HepG2 (cell line): ENCODE measurements around the gene FCAR. TPM values are rescaled to one million over a fixed set of nuclear protein-coding genes. Genes with fewer than 3 reads are reported as not detected.
"Not testable (repeated sequence)": the region's sequence is repeated elsewhere in the genome, so short reads cannot be mapped to it uniquely, and the experiment has no call there.

Source experiments
- ATAC-seq: fragments of 200-7000 bp; cut with Tn5 transposase; 3 replicates; pipeline ENCODE4 v1.9.1; 2020; ENCODE audit warnings: mild to moderate bottlenecking, moderate library complexity
- BruUV-seq: library from RNA; stranded (reverse); fragments of 400-500 nt; replicated peaks from 2 replicates; lab custom pipeline; 2021; lab: Mats Ljungman, UMichigan
- CTCF ChIA-PET: fragments of 300-600 bp; formaldehyde crosslinking; extraction: SDS; loops from one replicate; lab custom pipeline; 2021; ENCODE audit warnings: low total read pairs, inconsistent platforms, low intra/inter-chr PET ratio; lab: Yijun Ruan, JAX
- POLR2A ChIA-PET: fragments of 350-600 bp; sonication (Branson Sonifier 250); formaldehyde crosslinking; loops from one replicate; lab custom pipeline; 2020; ENCODE audit warnings: antibody characterized with exemption, inconsistent platforms; lab: Yijun Ruan, JAX
- DNase-seq: peaks from one replicate; pipeline ENCODE4 v3.0.0-alpha.2; 2015; ENCODE audit warnings: low spot score
- FAIRE-seq: peaks from 3 replicates; lab custom pipeline; 2011; peaks lifted over from hg19 to GRCh38; lab: Jason Lieb, UNC
- H2AFZ ChIP-seq: one replicate; pipeline ENCODE4 v1.6.1; 2011; ENCODE audit warnings: low read length, inconsistent platforms
- H3K27ac ChIP-seq: fragments of 300-600 bp; 3 replicates; pipeline ENCODE4 v1.8.0; 2011; ENCODE audit warnings: mixed run types, mild to moderate bottlenecking, mixed read lengths, low read length, inconsistent platforms; ENCODE audit not compliant: insufficient read depth; ENCODE audit errors: extremely low read length
- H3K27me3 ChIP-seq, 2 experiments: fragments of 200-600 bp in 1 of 2; 2 replicates in 1 of 2; 3 replicates in 1 of 2; pipeline versions ENCODE4 v1.6.0 to v1.8.0; 2011; ENCODE audit warnings: low read length in 2 of 2, mild to moderate bottlenecking in 2 of 2, moderate library complexity in 2 of 2, inconsistent platforms in 1 of 2; ENCODE audit not compliant: insufficient read depth in 2 of 2, control insufficient read depth in 1 of 2
- H3K36me3 ChIP-seq, 2 experiments: fragments of 200-600 bp in 1 of 2; replicated peaks in 1 of 2; 2 replicates in 1 of 2; 3 replicates in 1 of 2; pipeline versions ENCODE4 v1.5.1 to v1.8.0; 2011; ENCODE audit warnings: low read length in 2 of 2, inconsistent platforms in 1 of 2; ENCODE audit not compliant: insufficient read depth in 2 of 2, control insufficient read depth in 1 of 2
- H3K4me1 ChIP-seq: 2 replicates; pipeline ENCODE4 v1.5.1; 2012; ENCODE audit warnings: low read length, inconsistent platforms; ENCODE audit not compliant: insufficient read depth
- H3K4me2 ChIP-seq: 2 replicates; pipeline ENCODE4 v1.6.0; 2011; ENCODE audit warnings: low read depth, low read length, inconsistent platforms
- H3K4me3 ChIP-seq, 3 experiments: fragments of 200-600 bp in 1 of 3; sonication (generic), shearing (Covaris generic) in 1 of 3; replicated peaks in 1 of 3; 2 replicates each; pipeline ENCODE4 v1.5.1; 2011 to 2016; ENCODE audit warnings: low read length in 3 of 3, inconsistent platforms in 2 of 3, low read depth in 2 of 3, mild to moderate bottlenecking in 2 of 3, control low read depth in 1 of 3, mixed read lengths in 1 of 3; ENCODE audit not compliant: insufficient read depth in 1 of 3
- H3K79me2 ChIP-seq: one replicate; pipeline ENCODE4 v1.6.1; 2011; ENCODE audit warnings: low read length, inconsistent platforms; ENCODE audit not compliant: insufficient read depth
- H3K9ac ChIP-seq: 2 replicates; pipeline ENCODE4 v1.6.0; 2011; ENCODE audit warnings: mild to moderate bottlenecking, low read depth, low read length, inconsistent platforms; ENCODE audit not compliant: insufficient read depth
- H3K9me3 ChIP-seq: 2 replicates; pipeline ENCODE4 v1.5.1; 2012; ENCODE audit warnings: mild to moderate bottlenecking, low read length
- H4K20me1 ChIP-seq: 2 replicates; pipeline ENCODE4 v1.6.0; 2011; ENCODE audit warnings: inconsistent platforms, mild to moderate bottlenecking, low read length, moderate library complexity; ENCODE audit not compliant: insufficient read depth
- E2F5 ChIP-seq: sonication (generic); formaldehyde crosslinking; conservative IDR thresholded peaks from 2 replicates; pipeline ENCODE4 v1.4.0; 2020; ENCODE audit warnings: missing genetic modification reagents
- GABPA ChIP-seq, 2 experiments: IDR thresholded peaks; 2 replicates each; pipeline ENCODE4 v1.6.1; 2011 to 2016; ENCODE audit warnings: low read depth in 2 of 2, low read length in 1 of 2, missing biosample characterization in 1 of 2, missing genetic modification characterization in 1 of 2
- HCFC1 ChIP-seq: fragments of 150-350 bp; IDR thresholded peaks from 2 replicates; pipeline ENCODE4 v1.6.1; 2014; ENCODE audit warnings: low read depth, low read length
- JARID2 ChIP-seq: sonication (generic); formaldehyde crosslinking; IDR thresholded peaks from 2 replicates; pipeline ENCODE4 v1.8.1; 2023; ENCODE audit warnings: missing genetic modification reagents, inconsistent platforms; ENCODE audit not compliant: insufficient replicate concordance
- MTA3 ChIP-seq: sonication (generic); formaldehyde crosslinking; IDR thresholded peaks from 2 replicates; pipeline ENCODE4 v1.4.0; 2020; ENCODE audit warnings: missing genetic modification reagents
- NFYC ChIP-seq: IDR thresholded peaks from 2 replicates; pipeline ENCODE4 v1.6.1; 2016; ENCODE audit warnings: missing genetic modification reagents, missing compliant biosample characterization
- NRL ChIP-seq: sonication (generic); formaldehyde crosslinking; IDR thresholded peaks from 2 replicates; pipeline ENCODE4 v1.5.0; 2020; ENCODE audit warnings: missing genetic modification reagents, mild to moderate bottlenecking, moderate library complexity, borderline replicate concordance
- SPEN ChIP-seq: sonication (generic); formaldehyde crosslinking; IDR thresholded peaks from 2 replicates; pipeline ENCODE4 v1.5.1; 2020; ENCODE audit warnings: low read depth, mild to moderate bottlenecking, missing genetic modification reagents
- ZFP36 ChIP-seq: fragments of 150-350 bp; IDR thresholded peaks from 2 replicates; pipeline ENCODE4 v1.6.1; 2018; ENCODE audit warnings: borderline replicate concordance, low read length, low read depth; ENCODE audit not compliant: partially characterized antibody
- ZNF143 ChIP-seq: sonication (generic); formaldehyde crosslinking; IDR thresholded peaks from 2 replicates; pipeline ENCODE4 v1.4.0; 2020; ENCODE audit warnings: missing genetic modification reagents
- ZNF337 ChIP-seq: sonication (generic); formaldehyde crosslinking; IDR thresholded peaks from 2 replicates; pipeline ENCODE4 v1.5.1; 2020; ENCODE audit warnings: missing genetic modification reagents, low read depth, mild to moderate bottlenecking, borderline replicate concordance
- ZNF557 ChIP-seq: sonication (generic); formaldehyde crosslinking; IDR thresholded peaks from 2 replicates; pipeline ENCODE4 v1.4.0; 2020; ENCODE audit warnings: missing genetic modification reagents
- ZNF747 ChIP-seq: sonication (generic); formaldehyde crosslinking; IDR thresholded peaks from 2 replicates; pipeline ENCODE4 v1.8.1; 2023; ENCODE audit warnings: missing genetic modification reagents, mild to moderate bottlenecking, borderline replicate concordance
- WGBS: methylation state at CpG from one replicate; pipeline ENCODE4 v1.1.6; 2017; ENCODE audit warnings: low lambda C conversion rate; 5-methylcytosine and 5-hydroxymethylcytosine counted together
- in situ Hi-C: cut with HindIII; loops from 2 replicates; pipeline ENCODE4 v1.10.0; 2017; ENCODE audit warnings: low pct_unique_long_range_greater_than_20kb; ENCODE audit not compliant: extremely low pct_ligation_motif_present
- intact Hi-C: fragments of 100-400 bp; cut with micrococcal nuclease; formaldehyde crosslinking; loops from one replicate; pipeline ENCODE4 v1.10.0; 2022; ENCODE audit not compliant: unreplicated experiment
- polyA plus RNA-seq, 8 experiments: library from polyadenylated mRNA; depleted of rRNA in 3 of 8; stranded (reverse) in 7 of 8; unstranded in 1 of 8; fragments of >200 nt; fragmentation: Illumina TruSeq in 4 of 8; extraction: Trizol in 4 of 8; gene quantifications; 2 replicates each; pipeline versions ENCODE4 v1.2.1 to v1.2.3, GENCODE V29; 2011 to 2016; ENCODE audit warnings: low read depth in 4 of 8, missing spikeins in 1 of 8, mixed read lengths in 1 of 8; ENCODE audit not compliant: insufficient read depth in 1 of 8
- total RNA-seq, 5 experiments: library from RNA; depleted of rRNA; stranded (reverse); fragments of >200 nt; fragmentation: Illumina TruSeq; extraction: Trizol; gene quantifications; 2 replicates each; pipeline ENCODE4 v1.2.3, GENCODE V29; 2016; ENCODE audit warnings: low read depth in 1 of 5
- TF ChIP-seq, protein P1 (sequence below): sonication (generic); formaldehyde crosslinking; IDR thresholded peaks from 2 replicates; pipeline ENCODE4 v1.4.0; 2020; ENCODE audit warnings: missing genetic modification reagents

FCAR gene
- total and polyA plus RNA-seq, 2 of the 13 experiments (the other 11 are each of a cell fraction or from before 2014, with no cell fraction given) = not detected

DNA sequence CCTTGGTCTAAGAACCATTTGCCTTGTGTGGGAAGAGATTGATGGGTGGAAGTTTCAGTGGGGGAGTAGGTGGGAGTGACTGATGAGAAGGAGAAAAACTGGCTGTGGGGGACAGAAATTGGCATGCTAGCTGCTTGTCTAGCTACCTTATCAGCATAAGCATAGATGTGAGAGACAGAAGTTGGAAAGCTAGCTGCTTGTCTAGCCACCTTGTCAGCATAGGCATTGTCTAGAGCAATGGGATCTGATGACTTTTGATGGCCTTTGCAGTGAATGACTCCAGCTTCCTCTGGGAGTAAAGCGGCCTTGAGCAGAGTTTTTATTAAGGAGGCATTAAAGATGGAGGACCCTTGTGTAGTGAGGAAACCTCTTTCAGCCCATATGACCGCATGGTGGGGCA, 22.0 kb downstream of the FCAR start:
- no peak for ATAC-seq
- H3K4me3 ChIP-seq = no peak overlapping the region
- in situ Hi-C loops (no loop called here), intact Hi-C loops (no loop called here)
- no peak for DNase-seq
- H3K4me2 ChIP-seq = no peak overlapping the region
- peaks cover 0 to 5% of the 10 kb centered on the region in 2 experiments; a peak in 2 of 5 replicates for H3K27me3 ChIP-seq
- FAIRE-seq = no peak
- ChIA-PET POLR2A (no interaction called here), CTCF (no interaction called here)
- H2AFZ ChIP-seq = no peak overlapping the region
- no peaks in the 10 kb centered on the region for H3K36me3 ChIP-seq
- WGBS = 6% methylated on average over 2 of the region's 2 CpGs
- no peak overlapping the region for H3K9ac ChIP-seq
- H3K79me2 ChIP-seq = no peaks in the 10 kb centered on the region
- H4K20me1 ChIP-seq = no peaks in the 10 kb centered on the region
- BruUV-seq = no TSS peak
- no peaks in the 10 kb centered on the region for H3K4me1 ChIP-seq
- TF ChIP-seq ZNF337 (CRISPR knock-in tag) = no peak
- no peak for TF ChIP-seq ZFP36
- no peak for TF ChIP-seq ZNF747
- no peak for TF ChIP-seq MTA3
- no peak for TF ChIP-seq ZNF143 (CRISPR knock-in tag)
- no peak for TF ChIP-seq NFYC (CRISPR knock-in tag)
- TF ChIP-seq SPEN (CRISPR knock-in tag) = no peak
- TF ChIP-seq HCFC1 = no peak
- TF ChIP-seq NRL (CRISPR knock-in tag) = no peak
- TF ChIP-seq, protein P1, sequence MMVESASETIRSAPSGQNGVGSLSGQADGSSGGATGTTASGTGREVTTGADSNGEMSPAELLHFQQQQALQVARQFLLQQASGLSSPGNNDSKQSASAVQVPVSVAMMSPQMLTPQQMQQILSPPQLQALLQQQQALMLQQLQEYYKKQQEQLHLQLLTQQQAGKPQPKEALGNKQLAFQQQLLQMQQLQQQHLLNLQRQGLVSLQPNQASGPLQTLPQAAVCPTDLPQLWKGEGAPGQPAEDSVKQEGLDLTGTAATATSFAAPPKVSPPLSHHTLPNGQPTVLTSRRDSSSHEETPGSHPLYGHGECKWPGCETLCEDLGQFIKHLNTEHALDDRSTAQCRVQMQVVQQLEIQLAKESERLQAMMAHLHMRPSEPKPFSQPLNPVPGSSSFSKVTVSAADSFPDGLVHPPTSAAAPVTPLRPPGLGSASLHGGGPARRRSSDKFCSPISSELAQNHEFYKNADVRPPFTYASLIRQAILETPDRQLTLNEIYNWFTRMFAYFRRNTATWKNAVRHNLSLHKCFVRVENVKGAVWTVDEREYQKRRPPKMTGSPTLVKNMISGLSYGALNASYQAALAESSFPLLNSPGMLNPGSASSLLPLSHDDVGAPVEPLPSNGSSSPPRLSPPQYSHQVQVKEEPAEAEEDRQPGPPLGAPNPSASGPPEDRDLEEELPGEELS (CRISPR knock-in tag) = no peak
- no peak for TF ChIP-seq JARID2 (CRISPR knock-in tag)
- TF ChIP-seq E2F5 (CRISPR knock-in tag) = no peak
- no peak for TF ChIP-seq GABPA (IDR thresholded peaks at IDR 0.05; ENCODE audit: low read depth, low read length)
- no peak for TF ChIP-seq GABPA (CRISPR knock-in tag; IDR thresholded peaks at IDR 0.05; ENCODE audit: low read depth)
- TF ChIP-seq ZNF557 (CRISPR knock-in tag) = no peak
- H3K9me3 ChIP-seq = no peaks in the 10 kb centered on the region
- no peak overlapping the region for H3K27ac ChIP-seq

- H3K4me2 ChIP-seq, H3K4me3 ChIP-seq, ATAC-seq, CTCF ChIA-PET, H3K9ac ChIP-seq, FAIRE-seq, H3K27me3 ChIP-seq, BruUV-seq, H3K4me1 ChIP-seq, H3K79me2 ChIP-seq, H3K27ac ChIP-seq, H2AFZ ChIP-seq, in situ Hi-C loops, H3K36me3 ChIP-seq, H4K20me1 ChIP-seq, DNase-seq, POLR2A ChIA-PET, intact Hi-C loops, H3K9me3 ChIP-seq: not testable (repeated sequence)
- 23% methylated on average over 7 of the region's 7 CpGs for WGBS
These were observed 24.6 kb downstream of the FCAR start for GRCh38 chr19:54898685-54899084.
